Measurements from ENCODE around the gene BRAF.

DNA sequence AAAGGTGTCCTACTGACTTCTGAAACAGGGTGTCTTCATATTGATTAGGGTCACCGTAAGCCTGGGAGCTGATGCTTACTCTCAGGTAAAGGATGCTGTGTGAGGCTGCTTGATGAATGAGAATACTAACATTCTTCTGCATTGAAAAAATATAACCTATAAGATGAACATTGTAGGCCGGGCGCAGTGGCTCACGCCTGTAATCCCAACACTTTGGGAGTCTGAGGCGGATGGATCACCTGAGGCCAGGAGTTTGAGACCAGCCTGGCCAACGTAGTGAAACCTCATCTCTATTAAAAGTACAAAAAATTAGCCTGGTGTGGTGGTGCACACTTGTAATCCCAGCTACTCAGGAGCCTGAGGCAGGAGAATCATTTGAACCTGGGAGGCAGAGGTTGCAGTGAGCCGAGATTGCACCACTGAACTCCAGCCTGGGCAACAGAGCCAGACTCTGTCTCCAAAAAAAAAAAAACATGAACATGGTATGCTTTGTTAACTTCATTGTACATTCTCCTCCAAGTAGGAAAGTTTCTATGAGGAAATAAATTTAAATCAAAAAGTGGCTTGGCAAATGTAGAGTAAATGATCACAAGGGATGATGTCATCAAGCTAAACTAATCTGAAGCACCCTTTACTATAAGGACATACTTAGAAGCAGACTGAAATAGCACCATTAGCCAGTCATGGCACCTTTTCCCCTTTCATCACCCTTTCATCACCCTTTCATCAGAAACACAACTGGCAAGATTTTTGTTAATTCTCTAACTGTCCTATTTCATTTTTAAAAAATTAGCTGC lies 1.5 kb upstream of the BRAF start:
- TF ChIP-seq, protein P1, sequence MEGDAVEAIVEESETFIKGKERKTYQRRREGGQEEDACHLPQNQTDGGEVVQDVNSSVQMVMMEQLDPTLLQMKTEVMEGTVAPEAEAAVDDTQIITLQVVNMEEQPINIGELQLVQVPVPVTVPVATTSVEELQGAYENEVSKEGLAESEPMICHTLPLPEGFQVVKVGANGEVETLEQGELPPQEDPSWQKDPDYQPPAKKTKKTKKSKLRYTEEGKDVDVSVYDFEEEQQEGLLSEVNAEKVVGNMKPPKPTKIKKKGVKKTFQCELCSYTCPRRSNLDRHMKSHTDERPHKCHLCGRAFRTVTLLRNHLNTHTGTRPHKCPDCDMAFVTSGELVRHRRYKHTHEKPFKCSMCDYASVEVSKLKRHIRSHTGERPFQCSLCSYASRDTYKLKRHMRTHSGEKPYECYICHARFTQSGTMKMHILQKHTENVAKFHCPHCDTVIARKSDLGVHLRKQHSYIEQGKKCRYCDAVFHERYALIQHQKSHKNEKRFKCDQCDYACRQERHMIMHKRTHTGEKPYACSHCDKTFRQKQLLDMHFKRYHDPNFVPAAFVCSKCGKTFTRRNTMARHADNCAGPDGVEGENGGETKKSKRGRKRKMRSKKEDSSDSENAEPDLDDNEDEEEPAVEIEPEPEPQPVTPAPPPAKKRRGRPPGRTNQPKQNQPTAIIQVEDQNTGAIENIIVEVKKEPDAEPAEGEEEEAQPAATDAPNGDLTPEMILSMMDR (IDR thresholded peaks at IDR 0.05; ENCODE audit: control extremely low read depth in 1 of 3, insufficient read depth in 1 of 3, low read depth in 1 of 3, low read length in 3 of 3): no peak
- TF ChIP-seq EP300 (IDR thresholded peaks at IDR 0.05; ENCODE audit: borderline replicate concordance in 1 of 2, low read depth in 2 of 2, low read length in 2 of 2) (no peak), POU5F1 (IDR thresholded peaks at IDR 0.05; ENCODE audit: low read depth, low read length) (no peak), TAF1 (IDR thresholded peaks at IDR 0.05; ENCODE audit: low read depth, low read length) (no peak), KDM5A (IDR thresholded peaks at IDR 0.05; ENCODE audit: low read length) (no peak)
